T-cell (primary cell): ENCODE measurements around the gene GNGT2. TPM values are rescaled to one million over a fixed set of nuclear protein-coding genes. Genes with fewer than 3 reads are reported as not detected.

Experiments used
- ATAC-seq, 4 experiments: fragments of 200-7000 bp in 3 of 4; fragments of 150-1000 bp in 1 of 4; cut with Tn5 transposase; replicated peaks in 1 of 4; 1 replicate in 3 of 4; 2 replicates in 1 of 4; pipeline ENCODE4 v1.10.0; 2021; ENCODE audit warnings: moderate library complexity in 3 of 4, mild to moderate bottlenecking in 2 of 4, moderate number of reproducible peaks in 1 of 4
- CTCF ChIA-PET, 2 donors: fragments of 300-600 bp; sonication (Branson Sonifier 250); formaldehyde crosslinking; loops; one replicate each; lab custom pipeline; 2022; ENCODE audit warnings: antibody characterized with exemption in 2 of 2; lab: Charles Lee
- POLR2A ChIA-PET, 2 donors: fragments of 300-600 bp; sonication (Branson Sonifier 250); formaldehyde crosslinking; loops; one replicate each; lab custom pipeline; 2022; ENCODE audit warnings: antibody characterized with exemption in 2 of 2; lab: Charles Lee
- DNase-seq, 35 experiments: peaks; one replicate each; pipeline versions ENCODE4 v3.0.0 to v3.0.0-alpha.2; 2013 to 2023
- H3K27ac ChIP-seq: one replicate; pipeline ENCODE4 v1.5.1; 2013; ENCODE audit warnings: low read length
- H3K27me3 ChIP-seq, 2 experiments: replicated peaks in 1 of 2; 1 replicate in 1 of 2; 2 replicates in 1 of 2; pipeline versions ENCODE4 v1.6.1 to v1.7.0; 2013; ENCODE audit warnings: low read length in 1 of 2, mixed read lengths in 1 of 2; ENCODE audit not compliant: control insufficient read depth in 2 of 2, insufficient read depth in 2 of 2; ENCODE audit errors: extremely low read depth in 1 of 2
- H3K36me3 ChIP-seq, 2 donors: 1 replicate in 1 of 2; 2 replicates in 1 of 2; pipeline versions ENCODE4 v1.6.1 to v1.7.0; 2013; ENCODE audit warnings: low read length in 1 of 2; ENCODE audit not compliant: control insufficient read depth in 2 of 2, insufficient read depth in 1 of 2; ENCODE audit errors: extremely low read depth in 1 of 2
- H3K4me1 ChIP-seq, 2 experiments: 1 replicate in 1 of 2; 2 replicates in 1 of 2; pipeline versions ENCODE4 v1.6.1 to v1.7.0; 2013; ENCODE audit warnings: low read length in 2 of 2, mixed read lengths in 1 of 2; ENCODE audit not compliant: insufficient read depth in 2 of 2, control insufficient read depth in 1 of 2; ENCODE audit errors: extremely low read depth in 1 of 2
- H3K4me3 ChIP-seq, 2 donors: 1 replicate in 1 of 2; 2 replicates in 1 of 2; pipeline versions ENCODE4 v1.5.1 to v1.7.0; 2013; ENCODE audit warnings: mild to moderate bottlenecking in 2 of 2, low read length in 1 of 2, moderate library complexity in 1 of 2; ENCODE audit not compliant: control insufficient read depth in 1 of 2; ENCODE audit errors: extremely low read depth in 1 of 2
- H3K9me3 ChIP-seq: 2 replicates; pipeline ENCODE4 v1.7.0; 2013
- H3K27ac Mint-ChIP-seq, 2 donors: one replicate each; pipeline ENCODE4 v1.8.0; 2020 to 2021; ENCODE audit warnings: mild to moderate bottlenecking in 2 of 2, mixed read lengths in 2 of 2
- H3K27me3 Mint-ChIP-seq, 2 donors: one replicate each; pipeline ENCODE4 v1.8.0; 2021 to 2022; ENCODE audit warnings: mixed read lengths in 2 of 2
- H3K36me3 Mint-ChIP-seq: one replicate; pipeline ENCODE4 v1.8.0; 2021; ENCODE audit warnings: mixed read lengths
- H3K4me1 Mint-ChIP-seq, 3 donors: one replicate each; pipeline ENCODE4 v1.8.0; 2020 to 2022; ENCODE audit warnings: mixed read lengths in 3 of 3, mild to moderate bottlenecking in 1 of 3
- H3K4me3 Mint-ChIP-seq, 3 donors: one replicate each; pipeline ENCODE4 v1.8.0; 2020 to 2022; ENCODE audit warnings: mild to moderate bottlenecking in 3 of 3, mixed read lengths in 3 of 3, moderate library complexity in 3 of 3
- H3K9me3 Mint-ChIP-seq, 3 donors: one replicate each; pipeline ENCODE4 v1.8.0; 2020 to 2022; ENCODE audit warnings: mixed read lengths in 3 of 3
- WGBS: methylation state at CpG from one replicate; pipeline ENCODE4 v1.1.5; 2013; ENCODE audit warnings: missing lambda C conversion rate; ENCODE audit not compliant: insufficient coverage; 5-methylcytosine and 5-hydroxymethylcytosine counted together
- total RNA-seq, 35 experiments: library from RNA in 6 of 35; stranded (reverse) in 6 of 35; fragments of 120-200 nt in 1 of 35; gene quantifications; one replicate each; pipeline versions ENCODE4 v1.2.1 to v1.2.4 and lab custom pipeline; 2013 to 2026

The GNGT2 gene
- 1 to 10 TPM; 4.5 to 6.3 (median 5.0) TPM for total RNA-seq
- total RNA-seq (2013), result 14.1 TPM
- total RNA-seq (lab: John Stamatoyannopoulos, UW), result 0.11 to 8.6 (median 1.8) reads per million in 29 experiments

GRCh38 chr17:49210158-49211029 lies at the start of gene GNGT2, which contains the start of gene ABI3:
Gene GNGT2 (minus strand): TSS chr17:49210574. CDS start chr17:49207422, 3,152 bp downstream.
Gene ABI3 (plus strand): TSS chr17:49210707. CDS start chr17:49210725, 18 bp downstream.
- peak in 34 of 35 experiments; percentile 27 to 80 (median 47) for DNase-seq
- H3K27ac ChIP-seq, result peak within 1 kb of the TSS; percentile 70
- H3K27me3 Mint-ChIP-seq, result no peaks in the 10 kb centered on the region
- no peaks in the 10 kb centered on the region for H3K9me3 ChIP-seq
- H3K4me3 ChIP-seq, result peak within 1 kb of the TSS; percentile 60 to 86
- no peaks in the 10 kb centered on the region for H3K9me3 Mint-ChIP-seq
- ChIA-PET POLR2A (no interaction called here), CTCF (interaction anchor here in 1 of 2 donors (0.6 to 2.8 kb wide), 3 partner anchors 18 to 574 kb away, joined by 3 to 19 read pairs (median 9); no protein-coding TSS in a partner anchor)
- no peaks in the 10 kb centered on the region for H3K27me3 ChIP-seq
- ATAC-seq, result peak; percentile 85 to 87 (median 86)
- no peaks in the 10 kb centered on the region for H3K36me3 Mint-ChIP-seq
- H3K36me3 ChIP-seq, result peaks cover 0 to 10% of the 10 kb centered on the region in 2 donors
- H3K4me1 ChIP-seq, result peaks cover 44 to 84% of the 10 kb centered on the region in 2 experiments
- peak within 1 kb of the TSS; percentile 92 to 93 for H3K27ac Mint-ChIP-seq
- peaks cover 71 to 78% (median 75%) of the 10 kb centered on the region in 3 donors for H3K4me1 Mint-ChIP-seq
- peak within 1 kb of the TSS; percentile 88 to 92 (median 91) for H3K4me3 Mint-ChIP-seq
- 10% methylated on average over 15 of the region's 22 CpGs for WGBS

GRCh38 chr17:49259663-49260010 lies 49.3 kb upstream of the GNGT2 start:
- peaks cover 5 to 17% of the 10 kb centered on the region in 2 experiments for H3K4me1 ChIP-seq
- H3K27me3 Mint-ChIP-seq, result peaks cover 8% of the 10 kb centered on the region in 2 donors

GRCh38 chr17:49258394-49258793 lies 48.0 kb upstream of the GNGT2 start:
- ATAC-seq, result no peak
- CTCF ChIA-PET, result no interaction called here
- POLR2A ChIA-PET, result no interaction called here
- Mint-ChIP-seq H3K27ac (no peak overlapping the region), H3K9me3 (no peaks in the 10 kb centered on the region), H3K27me3 (peaks cover 2 to 8% of the 10 kb centered on the region in 2 donors), H3K4me1 (peaks cover 9 to 11% (median 11%) of the 10 kb centered on the region in 3 donors), H3K4me3 (peak overlapping the region in 1 of 3 donors; percentile 79), H3K36me3 (no peaks in the 10 kb centered on the region)
- DNase-seq, result no peak
- H3K9me3 ChIP-seq, result no peaks in the 10 kb centered on the region
- H3K27me3 ChIP-seq, result peaks cover 0 to 26% of the 10 kb centered on the region in 2 experiments
- H3K4me1 ChIP-seq, result peaks cover 5 to 17% of the 10 kb centered on the region in 2 experiments
- no peak overlapping the region for H3K27ac ChIP-seq
- 100% methylated on average over 2 of the region's 3 CpGs for WGBS
- H3K36me3 ChIP-seq, result no peaks in the 10 kb centered on the region
- no peak overlapping the region for H3K4me3 ChIP-seq

More at GRCh38 chr17:49259663-49260010, 49.3 kb upstream of the GNGT2 start:
- WGBS, result 17% methylated on average over 9 of the region's 10 CpGs
- H3K27ac ChIP-seq, result no peak overlapping the region
- H3K36me3 ChIP-seq, result no peaks in the 10 kb centered on the region
- peaks cover 0 to 33% of the 10 kb centered on the region in 2 experiments for H3K27me3 ChIP-seq
- no peaks in the 10 kb centered on the region for H3K9me3 ChIP-seq
- ATAC-seq, result no peak
- no peak for DNase-seq
- Mint-ChIP-seq H3K4me3 (peak overlapping the region; percentile 75 to 81 (median 79)), H3K36me3 (no peaks in the 10 kb centered on the region), H3K27ac (no peak overlapping the region), H3K9me3 (no peaks in the 10 kb centered on the region), H3K4me1 (peaks cover 9 to 11% (median 11%) of the 10 kb centered on the region in 3 donors)
- H3K4me3 ChIP-seq, result peak overlapping the region; percentile 52 to 73
- ChIA-PET POLR2A (interaction anchor here (0.7 kb wide), 2 partner anchors 22 to 226 kb away, joined by 6 to 8 read pairs; no protein-coding TSS in a partner anchor), CTCF (interaction anchor here (0.5 to 1.1 kb wide), 2 partner anchors 47 to 80 kb away, joined by 4 to 8 read pairs; no protein-coding TSS in a partner anchor)

- no peaks in the 10 kb centered on the region for H3K9me3 ChIP-seq
- no peak overlapping the region for H3K27ac ChIP-seq
- Mint-ChIP-seq H3K27ac (no peak overlapping the region), H3K36me3 (no peaks in the 10 kb centered on the region), H3K9me3 (no peaks in the 10 kb centered on the region), H3K4me3 (no peak overlapping the region), H3K4me1 (peaks cover 0 to 4% (median 3%) of the 10 kb centered on the region in 3 donors), H3K27me3 (peaks cover 0 to 2% of the 10 kb centered on the region in 2 donors)
- ATAC-seq, result no peak
- WGBS, result 40% methylated on average over 1 of the region's 5 CpGs
- H3K27me3 ChIP-seq, result peaks cover 0 to 13% of the 10 kb centered on the region in 2 experiments
- CTCF ChIA-PET, result no interaction called here
- no peak overlapping the region for H3K4me3 ChIP-seq
- H3K4me1 ChIP-seq, result peaks cover 2 to 9% of the 10 kb centered on the region in 2 experiments
- POLR2A ChIA-PET, result no interaction called here
- no peak for DNase-seq
- H3K36me3 ChIP-seq, result no peaks in the 10 kb centered on the region
These were observed 44.8 kb upstream of the GNGT2 start for GRCh38 chr17:49255125-49255524.

GRCh38 chr17:49254066-49254465 lies 43.7 kb upstream of the GNGT2 start:
- no peak for DNase-seq
- no peaks in the 10 kb centered on the region for H3K36me3 ChIP-seq
- Mint-ChIP-seq H3K9me3 (no peaks in the 10 kb centered on the region), H3K27me3 (peaks cover 0 to 2% of the 10 kb centered on the region in 2 donors), H3K4me1 (no peaks in the 10 kb centered on the region), H3K27ac (no peak overlapping the region), H3K36me3 (no peaks in the 10 kb centered on the region), H3K4me3 (no peak overlapping the region)
- ATAC-seq, result no peak
- ChIA-PET POLR2A (no interaction called here), CTCF (no interaction called here)
- no peaks in the 10 kb centered on the region for H3K4me1 ChIP-seq
- no peaks in the 10 kb centered on the region for H3K9me3 ChIP-seq
- no peak overlapping the region for H3K27ac ChIP-seq
- peaks cover 0 to 9% of the 10 kb centered on the region in 2 experiments for H3K27me3 ChIP-seq
- no peak overlapping the region for H3K4me3 ChIP-seq
- 90% methylated on average over 3 of the region's 4 CpGs for WGBS

GRCh38 chr17:49252148-49252695 lies 41.8 kb upstream of the GNGT2 start:
- no peak overlapping the region for H3K4me3 Mint-ChIP-seq
- H3K9me3 ChIP-seq, result no peaks in the 10 kb centered on the region
- no peaks in the 10 kb centered on the region for H3K9me3 Mint-ChIP-seq
- peaks cover 0 to 14% of the 10 kb centered on the region in 2 experiments for H3K27me3 ChIP-seq
- no peak for ATAC-seq
- H3K4me3 ChIP-seq, result no peak overlapping the region
- H3K4me1 ChIP-seq, result no peaks in the 10 kb centered on the region
- H3K36me3 Mint-ChIP-seq, result no peaks in the 10 kb centered on the region
- H3K27ac ChIP-seq, result no peak overlapping the region
- H3K4me1 Mint-ChIP-seq, result no peaks in the 10 kb centered on the region
- peak in 1 of 35 experiments; percentile 13 for DNase-seq
- H3K27ac Mint-ChIP-seq, result no peak overlapping the region
- peaks cover 0 to 10% of the 10 kb centered on the region in 2 donors for H3K27me3 Mint-ChIP-seq
- no peaks in the 10 kb centered on the region for H3K36me3 ChIP-seq
- ChIA-PET CTCF (no interaction called here), POLR2A (no interaction called here)
- WGBS, result 89% methylated on average over 6 of the region's 6 CpGs
